H54 (cell line): ENCODE results near the gene FAM72D.
"Not testable (repeated sequence)": the region's sequence is repeated elsewhere in the genome, so short reads cannot be mapped to it uniquely, and the experiment has no call there.

Source experiments
- DNase-seq: peaks from one replicate; pipeline ENCODE4 v3.0.0; 2011; ENCODE audit warnings: low spot score, mixed read lengths; ENCODE audit not compliant: insufficient read length
- FAIRE-seq: peaks from 3 replicates; lab custom pipeline; 2011; peaks lifted over from hg19 to GRCh38; lab: Jason Lieb, UNC

Gene FAM72D

DNA sequence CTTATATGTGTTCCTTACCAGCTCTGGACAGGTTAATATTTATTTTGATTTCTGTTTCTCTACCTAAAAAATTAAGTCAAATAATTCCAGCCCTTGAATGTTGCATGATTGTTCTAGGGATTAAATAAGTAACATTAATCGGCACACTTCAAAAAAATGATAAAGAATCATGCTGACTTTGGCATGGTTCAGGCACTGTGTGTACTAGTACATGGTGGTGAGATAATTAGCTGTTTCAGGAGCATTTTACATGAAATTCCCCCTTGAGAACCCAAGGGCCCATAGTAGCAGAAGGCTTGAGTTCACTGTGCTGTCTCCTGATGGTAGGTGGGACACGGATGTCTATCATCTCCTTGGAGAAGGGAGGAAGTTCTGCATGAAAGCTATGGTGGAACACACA lies 44.8 kb downstream of the FAM72D start:
- DNase-seq, FAIRE-seq: not testable (repeated sequence)

GRCh38 chr1:145144264-145144913 lies 48.6 kb downstream of the FAM72D start:
- FAIRE-seq, DNase-seq: not testable (repeated sequence)

- not testable (repeated sequence) for FAIRE-seq, DNase-seq
Observed at GRCh38 chr1:145146308-145146707, 50.5 kb downstream of the FAM72D start.

GRCh38 chr1:145147172-145147571 lies 51.4 kb downstream of the FAM72D start:
- FAIRE-seq, DNase-seq: not testable (repeated sequence)

DNA sequence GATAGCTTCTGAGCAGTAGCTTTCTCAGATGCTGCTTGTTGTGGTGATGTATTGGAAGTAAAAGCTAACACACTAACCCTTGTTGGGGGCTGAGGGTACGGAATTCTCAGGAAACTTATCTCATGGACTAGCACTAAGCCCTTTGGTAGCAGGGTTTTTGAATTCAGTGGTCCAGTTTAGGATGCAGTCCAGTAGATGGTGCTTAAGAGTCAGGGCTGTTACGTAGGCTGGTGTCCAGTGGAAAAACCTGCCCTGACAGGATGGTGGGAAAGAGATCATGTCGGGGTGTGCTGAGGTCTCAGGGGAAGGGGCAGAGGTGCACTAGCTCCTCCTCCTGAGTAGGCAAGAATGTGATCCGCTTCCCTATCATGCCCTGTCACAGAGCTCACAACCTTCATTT lies 59.6 kb downstream of the FAM72D start:
- not testable (repeated sequence) for DNase-seq, FAIRE-seq

- not testable (repeated sequence) for DNase-seq, FAIRE-seq
Observed at GRCh38 chr1:145155873-145156272, 60.1 kb downstream of the FAM72D start.

GRCh38 chr1:145156891-145157610 lies 61.3 kb downstream of the FAM72D start:
- FAIRE-seq, DNase-seq: not testable (repeated sequence)

GRCh38 chr1:145157715-145158114 lies 61.9 kb downstream of the FAM72D start:
- not testable (repeated sequence) for DNase-seq, FAIRE-seq

GRCh38 chr1:145161046-145161752 lies 65.4 kb downstream of the FAM72D start:
- not testable (repeated sequence) for FAIRE-seq, DNase-seq
